Colonic mucosa (tissue), 4 donors: ENCODE measurements around the gene AGAP1. TPM values are rescaled to one million over a fixed set of nuclear protein-coding genes. Genes with fewer than 3 reads are reported as not detected.

Experiments used
- DNase-seq: peaks from one replicate; pipeline ENCODE4 v3.0.0-alpha.2; 2020
- H3K27ac ChIP-seq: fragments of 200-600 bp; one replicate; pipeline ENCODE4 v1.8.0; 2021
- H3K27me3 ChIP-seq: fragments of 200-600 bp; one replicate; pipeline ENCODE4 v1.8.0; 2021
- H3K36me3 ChIP-seq: fragments of 200-600 bp; one replicate; pipeline ENCODE4 v1.8.0; 2021
- H3K4me1 ChIP-seq: fragments of 200-600 bp; one replicate; pipeline ENCODE4 v1.8.0; 2021; ENCODE audit warnings: mild to moderate bottlenecking
- H3K4me3 ChIP-seq: fragments of 200-600 bp; one replicate; pipeline ENCODE4 v1.8.0; 2021
- H3K9ac ChIP-seq, 2 donors: one replicate each; pipeline ENCODE4 v1.7.0; 2013; ENCODE audit warnings: control low read depth in 2 of 2, low read depth in 2 of 2, low read length in 2 of 2
- H3K9me3 ChIP-seq: fragments of 200-600 bp; one replicate; pipeline ENCODE4 v1.8.0; 2021
- CTCF ChIP-seq: fragments of 200-600 bp; IDR thresholded peaks from one replicate; pipeline ENCODE4 v1.8.0; 2022; ENCODE audit warnings: antibody characterized with exemption, mild to moderate bottlenecking
- intact Hi-C: fragments of 100-400 bp; cut with DNase I; formaldehyde crosslinking; loops from one replicate; pipeline ENCODE4 v1.14.1; 2022
- total RNA-seq, 2 donors: library from RNA; stranded (reverse); fragmentation: NEBNext Ultra II Directional in 1 of 2; extraction: Animal tissue kit (Norgen Biotek cat#: 25700) in 1 of 2; gene quantifications; one replicate each; pipeline ENCODE4 v1.2.1, GENCODE V29; 2021
- donor health status: healthy.
- donor health status: DM: no; HTN: no; CAD: no.
- donor health status: DM: no; HTN: no; CAD: no.

Gene AGAP1
- total RNA-seq, 2 donors from 2014 or later = 62.1 to 62.9 TPM

DNA sequence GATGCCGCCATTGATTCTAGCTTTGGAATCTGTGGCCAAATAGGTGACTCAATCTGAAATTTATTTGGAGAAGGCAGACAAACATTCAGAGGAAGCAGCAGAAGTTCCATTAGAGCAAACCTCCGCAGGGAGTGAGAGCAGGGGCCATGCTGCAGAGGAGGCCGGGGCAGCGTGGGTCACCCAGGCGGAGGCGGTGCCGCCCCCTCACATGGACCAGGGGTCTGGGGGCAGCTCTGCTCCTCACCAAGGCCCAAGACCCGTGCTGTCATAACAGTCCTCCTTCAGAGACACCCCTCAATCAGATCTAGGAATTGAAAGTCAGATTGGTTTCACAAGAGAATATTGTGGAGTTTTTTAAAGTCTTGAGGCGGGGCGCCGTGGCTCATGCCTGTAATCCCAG, 582.0 kb downstream of the AGAP1 start:
- intact Hi-C loops = no loop called here
- no peak for TF ChIP-seq CTCF
- no peaks in the 10 kb centered on the region for H3K9me3 ChIP-seq

DNA sequence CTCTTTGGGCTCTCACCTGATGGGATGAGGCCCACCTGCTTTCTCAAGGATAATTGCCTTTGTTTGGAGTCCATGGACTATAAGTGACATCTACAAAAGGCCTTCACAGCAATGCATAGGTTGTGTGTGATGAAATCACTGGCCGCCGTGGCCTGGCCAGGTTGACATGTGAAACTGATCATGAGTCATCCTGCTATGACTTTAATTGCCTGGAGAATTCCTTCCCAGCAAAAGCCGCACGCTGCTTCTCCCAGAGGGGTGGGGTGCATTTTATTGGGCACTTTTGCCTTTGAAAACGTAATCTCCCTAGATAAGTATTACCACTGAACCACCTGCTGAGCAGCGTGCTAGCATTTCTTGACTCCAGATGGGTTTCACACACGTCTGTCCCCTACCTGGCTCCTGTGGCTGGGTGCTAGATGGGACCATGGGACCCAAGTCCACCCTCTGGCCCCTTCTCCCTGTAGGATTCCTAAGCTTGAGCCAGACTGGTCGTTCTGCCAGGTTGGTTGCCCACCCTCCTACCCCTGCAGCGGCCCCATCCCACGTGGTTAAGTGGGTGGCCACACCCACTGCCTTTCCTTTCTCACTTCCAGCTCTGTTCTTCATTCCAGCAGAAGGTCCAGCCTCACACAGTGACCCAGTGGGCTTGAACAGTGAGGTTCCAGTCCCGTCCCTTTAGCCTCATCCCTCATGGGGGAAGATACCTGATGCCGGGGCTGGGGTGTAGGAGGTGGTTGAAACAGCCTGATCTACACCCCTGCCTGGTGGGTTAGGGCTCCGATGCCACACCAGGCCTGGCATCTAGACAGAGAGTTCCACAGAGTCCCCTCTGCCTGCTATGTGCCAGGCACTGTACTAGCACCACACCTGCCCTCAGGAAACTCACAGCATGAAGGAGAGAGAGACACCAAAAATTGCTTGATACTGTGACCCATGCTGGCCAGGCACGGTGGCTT, 584.7 kb downstream of the AGAP1 start:
- Histone ChIP-seq H3K4me3 (no peak overlapping the region), H3K36me3 (no peaks in the 10 kb centered on the region), H3K9ac (no peak overlapping the region), H3K27ac (peak overlapping the region; percentile 8), H3K9me3 (no peaks in the 10 kb centered on the region), H3K27me3 (no peaks in the 10 kb centered on the region), H3K4me1 (no peaks in the 10 kb centered on the region)
- intact Hi-C loops = no loop called here
- no peak for TF ChIP-seq CTCF
- peak; percentile 86 for DNase-seq

More for the DNA sequence above, 582.0 kb downstream of the AGAP1 start:
- H3K27me3 ChIP-seq = no peaks in the 10 kb centered on the region
- no peaks in the 10 kb centered on the region for H3K36me3 ChIP-seq
- no peak overlapping the region for H3K9ac ChIP-seq
- no peak for DNase-seq
- H3K4me1 ChIP-seq = no peaks in the 10 kb centered on the region
- no peak overlapping the region for H3K27ac ChIP-seq
- H3K4me3 ChIP-seq = no peak overlapping the region

- TF ChIP-seq CTCF = no peak
- no peak overlapping the region for H3K4me3 ChIP-seq
- no peak overlapping the region for H3K27ac ChIP-seq
- intact Hi-C loops = no loop called here
- no peaks in the 10 kb centered on the region for H3K4me1 ChIP-seq
- no peaks in the 10 kb centered on the region for H3K36me3 ChIP-seq
- H3K9me3 ChIP-seq = no peaks in the 10 kb centered on the region
- H3K9ac ChIP-seq = no peak overlapping the region
- H3K27me3 ChIP-seq = no peaks in the 10 kb centered on the region
- no peak for DNase-seq
Measured at GRCh38 chr2:236080412-236080811, 586.6 kb downstream of the AGAP1 start.

DNA sequence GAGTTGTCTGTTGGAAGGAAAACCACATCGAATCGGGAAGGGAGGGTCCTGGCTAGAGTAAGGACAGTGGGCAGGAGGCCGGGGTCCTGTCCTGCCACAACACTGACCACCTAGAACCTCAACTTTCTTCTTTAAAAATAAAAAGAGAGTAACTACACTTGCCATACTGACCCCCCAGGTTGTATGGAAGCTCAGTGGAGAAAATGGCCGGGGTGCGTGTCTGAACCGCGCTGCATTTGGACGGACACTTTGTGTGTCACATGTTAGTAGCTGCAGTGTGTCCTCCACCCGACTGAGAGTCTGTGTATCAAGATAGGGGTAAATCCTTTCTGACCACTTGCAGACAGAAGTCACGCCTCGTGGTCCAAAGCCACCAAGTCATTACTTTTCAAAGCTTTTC, 587.3 kb downstream of the AGAP1 start:
- no peak overlapping the region for H3K9ac ChIP-seq
- no peak for TF ChIP-seq CTCF
- H3K36me3 ChIP-seq = no peaks in the 10 kb centered on the region
- no peak for DNase-seq
- H3K27me3 ChIP-seq = no peaks in the 10 kb centered on the region
- no peaks in the 10 kb centered on the region for H3K4me1 ChIP-seq
- H3K9me3 ChIP-seq = no peaks in the 10 kb centered on the region
- no peak overlapping the region for H3K4me3 ChIP-seq
- no peak overlapping the region for H3K27ac ChIP-seq
- intact Hi-C loops = no loop called here

DNA sequence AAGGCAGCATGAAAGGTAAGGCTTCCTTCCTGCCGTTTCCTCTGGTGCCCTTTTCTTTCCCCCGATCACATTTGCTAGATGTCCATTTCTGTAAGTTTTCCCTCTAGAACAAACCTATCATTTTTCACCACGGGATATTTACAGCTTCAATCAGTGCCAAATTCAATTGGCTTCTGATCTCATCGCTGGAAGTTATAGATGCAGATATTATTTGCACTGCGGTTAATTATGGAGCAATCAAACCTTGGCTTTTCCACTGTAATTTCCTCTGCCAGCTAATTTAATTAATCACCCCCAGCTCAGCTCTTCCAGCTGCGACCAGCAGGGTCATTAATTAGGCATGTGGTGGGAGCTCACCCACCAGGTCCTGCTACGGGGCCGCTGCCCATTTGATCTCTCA, 588.2 kb downstream of the AGAP1 start:
- H3K9me3 ChIP-seq = no peaks in the 10 kb centered on the region
- no peaks in the 10 kb centered on the region for H3K4me1 ChIP-seq
- no peak for DNase-seq
- H3K4me3 ChIP-seq = no peak overlapping the region
- no peaks in the 10 kb centered on the region for H3K36me3 ChIP-seq
- H3K27ac ChIP-seq = no peak overlapping the region
- no peak overlapping the region for H3K9ac ChIP-seq
- intact Hi-C loops = no loop called here
- no peak for TF ChIP-seq CTCF
- H3K27me3 ChIP-seq = no peaks in the 10 kb centered on the region
